Inferior parietal cortex (tissue), 1 donor: ENCODE results near the gene KIAA0930.
A peak's percentile ranks its signal among the peaks of the same experiment; 100 is the strongest.
"Not testable (repeated sequence)": the region's sequence is repeated elsewhere in the genome, so short reads cannot be mapped to it uniquely, and the experiment has no call there.

Source experiments
- DNase-seq: peaks from one replicate; pipeline ENCODE4 v3.0.0-alpha.2; 2016; ENCODE audit errors: extremely low spot score

KIAA0930 gene

GRCh38 chr22:45240810-45241631, at the start of gene KIAA0930:
TSS of gene KIAA0930 (minus strand) at chr22:45240894. CDS start at chr22:45240703, 191 bp downstream.
- peak; percentile 26 for DNase-seq

GRCh38 chr22:45286854-45287551, 46.3 kb upstream of the KIAA0930 start:
- DNase-seq, result no peak

DNA sequence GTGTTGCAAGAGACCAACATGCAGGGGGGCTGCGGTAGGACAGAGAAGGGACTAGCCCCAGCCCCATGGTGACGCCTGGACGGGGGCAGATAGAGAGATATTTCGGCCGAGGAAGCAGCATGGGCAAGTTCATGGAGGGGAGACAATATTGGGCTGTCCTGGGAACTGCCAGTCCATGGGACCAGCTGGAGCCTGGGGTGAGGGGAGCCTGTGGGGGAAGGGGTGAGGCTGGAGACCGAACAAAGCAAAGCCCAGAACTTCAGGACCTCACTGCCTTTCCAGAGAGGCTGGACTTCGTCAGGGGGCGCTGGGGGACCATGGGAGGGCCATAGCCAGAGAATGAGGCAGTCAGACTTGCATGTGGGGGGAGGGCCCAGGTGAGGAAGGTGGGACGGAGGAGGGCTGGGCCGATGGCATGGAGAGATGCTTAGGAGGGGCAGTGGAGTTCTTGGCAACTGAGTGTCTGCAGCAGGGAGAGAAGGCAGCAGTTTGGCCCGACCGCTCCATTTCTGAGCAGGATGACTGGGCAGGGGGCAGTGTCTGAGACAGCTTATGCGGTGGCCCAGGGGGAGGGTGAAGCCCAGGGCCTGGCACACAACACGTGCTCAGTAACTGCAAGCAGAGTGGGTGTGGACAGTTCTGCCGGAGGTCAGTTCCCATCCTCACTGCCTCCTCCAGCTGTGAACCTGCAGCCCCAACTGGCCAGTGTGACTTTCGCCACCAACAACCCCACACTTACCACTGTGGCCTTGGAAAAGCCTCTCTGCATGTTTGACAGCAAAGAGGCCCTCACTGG, 44.8 kb upstream of the KIAA0930 start:
- no peak for DNase-seq

- DNase-seq, result no peak
Observed at GRCh38 chr22:45284705-45285262, 44.1 kb upstream of the KIAA0930 start, which contains the start of gene UPK3A. TSS of gene UPK3A (plus strand) at chr22:45284949. CDS start at chr22:45285014, 65 bp downstream.

- no peak for DNase-seq
Observed at GRCh38 chr22:45281010-45281409, 40.3 kb upstream of the KIAA0930 start.

GRCh38 chr22:45280587-45280980, 39.9 kb upstream of the KIAA0930 start:
- DNase-seq, result no peak

- DNase-seq, result no peak
Observed at GRCh38 chr22:45278125-45278524, 37.4 kb upstream of the KIAA0930 start.

DNA sequence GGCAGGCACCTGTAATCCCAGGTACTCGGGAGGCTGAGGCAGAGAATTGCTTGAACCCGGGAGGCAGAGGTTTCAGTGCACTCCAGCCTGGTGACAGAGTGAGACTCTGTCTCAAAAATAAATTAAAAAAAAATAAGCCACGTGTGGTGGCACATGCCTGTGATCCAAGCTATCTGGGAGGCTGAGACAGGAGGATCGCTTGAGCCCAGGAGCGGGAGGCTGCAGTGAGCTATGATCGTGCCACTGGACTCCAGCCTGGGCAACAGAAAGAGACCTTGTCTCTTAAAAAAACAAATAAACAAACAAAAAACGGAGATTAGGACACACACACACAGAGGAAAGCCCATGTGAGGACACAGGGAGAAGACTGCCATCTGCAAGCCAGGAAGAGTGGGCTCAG, 37.0 kb upstream of the KIAA0930 start:
- not testable (repeated sequence) for DNase-seq

- no peak for DNase-seq
Observed at GRCh38 chr22:45276507-45277105, 35.9 kb upstream of the KIAA0930 start.

DNA sequence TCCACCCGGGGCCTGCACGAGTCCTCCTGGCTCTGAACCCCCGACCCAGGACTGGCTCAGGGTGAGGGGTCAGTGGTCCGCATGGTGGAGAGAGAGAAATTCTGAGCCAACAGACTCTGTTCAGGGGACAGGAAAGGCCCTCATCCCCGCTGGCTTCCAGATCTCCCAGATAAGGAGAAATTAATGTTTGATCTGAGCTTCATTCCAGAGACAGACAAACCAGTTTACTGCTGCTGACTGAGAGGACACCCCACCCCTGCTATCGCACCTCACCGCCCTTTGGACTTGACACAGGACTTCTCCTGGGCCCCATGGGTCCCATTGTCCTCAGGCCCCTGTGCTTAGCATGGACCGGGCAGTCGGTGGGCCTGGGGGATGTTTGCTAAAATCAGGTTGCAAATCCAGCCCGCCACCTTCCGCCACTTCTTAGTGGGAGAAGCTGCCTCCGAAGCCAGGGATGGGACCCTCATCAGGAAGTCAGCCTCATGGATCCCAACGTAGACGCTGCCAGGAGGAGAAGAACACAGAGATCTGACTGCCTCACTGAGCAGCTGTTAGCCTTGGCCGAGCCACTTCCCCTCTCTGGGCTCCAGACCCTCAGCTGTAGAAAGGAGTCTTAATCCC, 32.9 kb upstream of the KIAA0930 start:
- no peak for DNase-seq

DNA sequence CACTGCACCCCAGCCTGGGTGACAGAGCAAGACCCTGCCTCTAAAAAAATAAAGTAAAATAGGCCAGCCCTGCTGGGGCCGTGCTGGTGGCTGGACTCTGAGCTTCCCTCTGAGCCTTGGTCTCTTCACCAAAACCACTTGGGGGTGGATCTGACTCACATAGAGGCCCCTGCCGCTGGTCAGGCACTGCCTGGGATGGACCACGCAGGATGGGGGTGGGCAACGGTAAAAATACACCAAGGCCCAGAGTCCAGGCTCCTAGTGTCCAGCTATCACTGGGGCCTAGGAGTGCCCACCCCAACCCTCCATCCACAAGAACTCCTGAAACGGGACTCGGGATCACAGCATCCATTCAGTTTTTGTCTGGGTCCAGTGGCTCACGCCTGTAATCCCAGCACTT, 31.8 kb upstream of the KIAA0930 start:
- DNase-seq, result no peak

DNA sequence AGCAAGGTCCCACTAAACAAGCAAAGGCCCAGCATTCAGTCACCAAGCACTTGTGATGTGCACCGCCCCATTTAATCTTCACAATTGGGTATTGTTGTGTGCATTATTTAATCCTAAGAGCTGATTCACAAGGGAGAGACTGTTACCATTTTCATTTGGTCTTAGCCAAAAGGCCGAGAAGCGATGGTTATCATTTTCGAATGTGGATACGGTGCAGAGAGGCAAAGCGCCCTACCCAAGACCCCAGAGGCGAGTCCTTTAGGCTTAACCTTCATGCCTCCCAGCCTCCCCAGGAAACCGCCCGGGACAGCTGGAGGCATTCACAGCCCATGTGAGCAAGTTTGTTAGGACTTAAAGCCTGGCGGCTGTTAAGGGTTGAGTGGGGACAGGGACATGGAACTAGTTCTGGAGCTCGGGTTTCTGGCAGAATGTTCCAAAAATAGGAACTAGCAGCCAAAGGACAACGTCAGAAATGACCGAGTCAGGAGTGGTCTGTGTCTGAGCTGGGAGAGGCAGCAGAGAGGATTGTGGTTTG, 31.0 kb upstream of the KIAA0930 start:
- peak; percentile 51 for DNase-seq

- DNase-seq, result no peak
Observed at GRCh38 chr22:45270095-45271020, 29.7 kb upstream of the KIAA0930 start.

DNA sequence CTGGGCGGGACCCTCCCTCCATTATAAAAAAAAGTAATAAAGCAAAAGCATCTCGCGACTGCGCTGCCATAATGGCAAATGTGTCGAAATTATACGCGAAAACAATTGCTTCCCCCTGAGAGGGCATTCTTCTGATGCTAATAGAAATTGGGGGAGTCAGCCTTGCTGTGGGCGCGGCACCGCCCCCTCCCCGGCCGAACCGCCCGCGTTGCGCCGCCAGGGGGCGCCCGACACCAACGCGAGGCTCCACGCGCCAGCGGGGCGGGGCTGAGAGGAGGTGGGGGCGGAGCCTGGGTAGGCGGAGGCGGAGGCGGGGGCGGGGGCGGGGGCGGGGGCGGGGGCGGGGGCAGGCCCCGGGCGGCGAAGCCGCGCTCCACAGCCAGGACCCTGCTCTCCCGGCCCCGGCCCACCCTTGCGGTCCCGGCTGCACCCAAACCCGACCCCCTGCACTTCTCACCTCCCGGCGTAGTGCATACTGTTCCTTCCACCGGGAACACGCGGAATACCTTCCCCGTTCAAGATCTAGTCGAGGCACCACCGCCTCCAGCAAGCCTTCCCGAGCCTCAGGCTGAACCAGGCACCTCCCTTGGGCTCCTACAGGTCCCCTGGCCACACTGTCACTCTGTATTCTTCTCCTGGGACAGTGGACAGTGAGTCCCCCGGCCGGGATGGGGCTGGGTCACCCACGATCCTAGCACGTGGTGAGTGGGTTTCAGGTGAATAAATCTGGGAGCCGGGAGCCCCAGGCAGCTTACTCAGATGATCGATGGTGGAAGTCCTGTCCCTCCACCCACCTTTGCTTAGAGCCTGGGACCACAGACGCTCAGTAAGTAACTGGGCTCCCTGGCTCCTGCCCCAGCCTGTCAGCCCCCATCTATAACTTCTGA, 28.5 kb upstream of the KIAA0930 start:
- peak; percentile 79 for DNase-seq

DNA sequence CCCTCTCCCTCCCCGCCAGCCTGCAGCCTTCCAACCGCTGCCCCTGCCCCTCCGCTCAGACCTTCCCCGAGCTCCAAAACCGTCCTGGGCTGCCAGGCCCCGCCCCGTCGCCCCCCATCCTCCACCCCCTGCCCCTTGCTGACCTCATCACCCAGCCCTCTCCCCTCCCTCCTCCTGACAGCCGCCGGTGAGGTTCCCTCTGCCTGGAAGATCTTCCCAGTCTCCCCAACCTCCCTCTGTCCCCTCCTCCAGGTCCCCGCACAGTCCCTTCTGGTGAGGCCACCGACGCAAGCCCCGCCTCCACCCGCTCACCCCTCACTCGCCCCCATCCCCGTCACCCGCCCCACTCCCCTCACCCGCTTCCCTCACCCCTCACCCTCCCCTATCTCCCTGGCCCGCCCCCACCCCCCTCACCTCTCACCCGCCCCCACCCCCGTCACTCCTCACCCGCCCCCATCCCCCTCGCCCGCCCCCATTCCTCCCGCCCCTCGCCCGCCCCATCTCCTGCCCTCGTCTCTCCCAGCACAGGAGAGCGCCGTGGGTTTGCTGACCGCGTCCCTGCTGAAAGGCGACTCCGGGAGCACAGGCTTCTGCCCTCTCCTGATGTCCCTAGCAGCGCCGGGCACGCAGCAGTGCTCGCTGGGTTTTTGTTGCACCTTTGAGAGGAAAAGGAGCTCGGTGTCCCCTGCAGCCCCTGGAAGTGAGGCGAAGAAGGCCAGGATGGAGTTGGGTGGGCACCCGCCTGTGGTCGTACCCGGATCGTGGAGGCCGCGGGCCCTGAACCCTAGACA, 27.7 kb upstream of the KIAA0930 start:
- DNase-seq, result no peak

DNA sequence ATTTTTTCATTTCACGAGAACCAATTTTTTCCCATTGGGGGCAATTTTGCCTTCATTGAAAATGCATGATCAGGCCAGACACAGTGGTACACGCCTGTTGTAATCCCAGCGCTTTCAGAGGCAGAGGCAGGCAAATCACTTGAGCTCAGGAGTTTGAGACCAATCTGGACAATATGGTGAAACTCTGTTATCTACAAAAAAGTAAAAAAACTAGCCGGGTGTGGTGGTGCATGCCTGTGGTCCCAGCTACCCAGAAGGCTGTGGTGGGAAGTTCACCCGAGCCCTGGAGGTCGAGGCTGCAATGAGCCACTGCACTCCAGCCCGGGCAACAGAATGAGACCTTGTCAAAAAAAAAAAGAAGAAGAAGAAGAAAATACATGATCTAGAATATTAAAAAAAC, 24.8 kb upstream of the KIAA0930 start:
- no peak for DNase-seq

DNA sequence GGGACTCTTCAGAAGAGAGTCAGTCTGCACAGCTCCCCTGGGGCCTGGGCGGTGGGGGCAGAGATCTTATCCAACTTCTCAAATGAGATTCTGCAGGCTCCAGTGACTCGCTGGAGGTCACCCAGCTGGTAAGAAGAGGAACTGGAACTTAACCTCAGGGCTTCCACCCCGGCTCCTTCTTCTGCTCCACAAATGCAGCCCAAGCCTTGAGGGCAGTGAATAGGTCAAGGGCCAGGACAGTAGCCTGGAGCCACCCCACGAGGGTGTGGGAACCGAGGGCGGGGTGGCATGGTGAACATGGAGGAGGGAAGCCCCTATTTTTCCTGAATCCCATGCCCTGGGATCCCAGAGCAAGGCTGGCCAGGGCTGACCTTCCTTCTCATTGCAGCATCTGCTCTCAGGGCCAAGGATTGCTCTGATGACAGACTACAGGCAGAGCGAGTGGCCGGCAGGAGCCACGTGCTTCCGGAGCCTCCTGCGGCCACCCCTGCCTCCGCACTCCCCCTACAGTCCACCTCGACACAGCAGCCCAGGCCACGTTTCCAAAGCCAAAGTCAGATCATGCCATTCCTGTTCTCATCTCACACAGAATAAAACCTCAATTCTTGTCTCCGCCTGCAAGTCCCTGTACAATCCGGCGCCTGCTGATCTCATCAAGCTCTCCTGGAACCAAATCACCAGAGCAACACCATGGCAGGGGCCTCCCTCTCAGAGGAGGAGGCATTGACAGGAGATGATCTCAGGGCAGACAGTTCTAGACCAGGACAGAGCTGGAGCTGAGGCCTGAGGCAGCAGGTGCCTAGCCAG, 23.0 kb upstream of the KIAA0930 start:
- no peak for DNase-seq
